HCT116 (cell line): Measurements from ENCODE around the gene FOXA2. TPM values are rescaled to one million over a fixed set of nuclear protein-coding genes. Genes with fewer than 3 reads are reported as not detected.

Experiments
- ATAC-seq: fragments of 200-7000 bp; cut with Tn5 transposase; 2 replicates; pipeline ENCODE4 v1.9.1; 2020; ENCODE audit warnings: mild to moderate bottlenecking, moderate library complexity
- BruUV-seq: library from RNA; stranded (reverse); fragments of 400-500 nt; replicated peaks from 2 replicates; lab custom pipeline; 2021; lab: Mats Ljungman, UMichigan
- CTCF ChIA-PET: fragments of 300-600 bp; sonication (Branson Sonifier 250); formaldehyde crosslinking; loops from one replicate; lab custom pipeline; 2021; ENCODE audit warnings: antibody characterized with exemption; lab: Charles Lee
- POLR2A ChIA-PET: fragments of 300-600, 350-600 bp; sonication (Branson Sonifier 250); formaldehyde crosslinking; loops from one replicate; lab custom pipeline; 2021; ENCODE audit warnings: antibody characterized with exemption; lab: Charles Lee
- RAD21 ChIA-PET, 2 experiments: fragments of 300-600 bp; sonication (Branson Sonifier 250); formaldehyde crosslinking; loops; one replicate each; lab custom pipeline; 2023; ENCODE audit warnings: low total read pairs in 2 of 2; ENCODE audit not compliant: uncharacterized antibody in 2 of 2, unreplicated experiment in 2 of 2, low non-redundant PET in 1 of 2; lab: Charles Lee
- DNase-seq: peaks from one replicate; pipeline ENCODE4 v3.0.0-alpha.2; 2010; ENCODE audit warnings: low read depth, low spot score
- H2AFZ ChIP-seq: fragments of 200-600 bp; shearing (Covaris generic), sonication (generic); 2 replicates; pipeline ENCODE4 v1.6.1; 2017; ENCODE audit warnings: low read depth, mixed run types, mixed read lengths, antibody characterized with exemption, low read length; ENCODE audit not compliant: poor library complexity, severe bottlenecking
- H3K27ac ChIP-seq: 2 replicates; pipeline ENCODE4 v1.5.1; 2012; ENCODE audit warnings: low read depth, low read length
- H3K27me3 ChIP-seq: fragments of 200-600 bp; sonication (generic); 2 replicates; pipeline ENCODE4 v1.6.1; 2016; ENCODE audit warnings: mixed run types, low read length, mixed read lengths; ENCODE audit not compliant: insufficient read depth
- H3K36me3 ChIP-seq, 2 experiments: fragments of 200-500 bp in 1 of 2; fragments of 200-600 bp in 1 of 2; sonication (Bioruptor generic) in 1 of 2; sonication (generic) in 1 of 2; 2 replicates each; pipeline versions ENCODE4 v1.5.1 to v1.6.1; 2014 to 2016; ENCODE audit warnings: low read length in 2 of 2, inconsistent platforms in 1 of 2, mixed read lengths in 1 of 2, mixed run types in 1 of 2; ENCODE audit not compliant: insufficient read depth in 2 of 2, control insufficient read depth in 1 of 2
- H3K4me1 ChIP-seq, 2 experiments: fragments of 200-600 bp in 1 of 2; sonication (generic) in 1 of 2; 2 replicates each; pipeline versions ENCODE4 v1.5.1 to v1.6.1; 2012 to 2017; ENCODE audit warnings: low read length in 2 of 2, inconsistent platforms in 1 of 2, mild to moderate bottlenecking in 1 of 2, mixed read lengths in 1 of 2, mixed run types in 1 of 2, moderate library complexity in 1 of 2; ENCODE audit not compliant: insufficient read depth in 2 of 2, control insufficient read depth in 1 of 2
- H3K4me2 ChIP-seq: fragments of 200-600 bp; sonication (generic); 2 replicates; pipeline ENCODE4 v1.6.1; 2017; ENCODE audit warnings: mixed run types, low read length, mixed read lengths
- H3K4me3 ChIP-seq, 2 experiments: fragments of 200-600 bp in 1 of 2; sonication (generic) in 1 of 2; replicated peaks in 1 of 2; 2 replicates each; pipeline ENCODE4 v1.5.1; 2011 to 2016; ENCODE audit warnings: low read length in 2 of 2, control low read depth in 1 of 2, low read depth in 1 of 2, mild to moderate bottlenecking in 1 of 2, mixed read lengths in 1 of 2, mixed run types in 1 of 2
- H3K79me2 ChIP-seq: fragments of 200-600 bp; sonication (generic); 2 replicates; pipeline ENCODE4 v1.6.1; 2017; ENCODE audit warnings: mild to moderate bottlenecking, mixed run types, low read length, moderate library complexity, mixed read lengths; ENCODE audit not compliant: insufficient read depth
- H3K9ac ChIP-seq: fragments of 200-600 bp; sonication (generic); 2 replicates; pipeline ENCODE4 v1.6.1; 2016; ENCODE audit warnings: low read length, mixed read lengths
- H3K9me2 ChIP-seq: fragments of 200-600 bp; sonication (generic), shearing (Covaris generic); 2 replicates; pipeline ENCODE4 v1.6.1; 2017; ENCODE audit warnings: mixed run types, mild to moderate bottlenecking, moderate library complexity; ENCODE audit not compliant: insufficient read depth
- H3K9me3 ChIP-seq, 2 experiments: fragments of 200-500 bp in 1 of 2; fragments of 200-600 bp in 1 of 2; sonication (Bioruptor generic) in 1 of 2; sonication (generic) in 1 of 2; 2 replicates each; pipeline ENCODE4 v1.6.1; 2014 to 2017; ENCODE audit warnings: low read length in 2 of 2, mixed read lengths in 2 of 2, inconsistent platforms in 1 of 2, low read depth in 1 of 2, mild to moderate bottlenecking in 1 of 2, mixed run types in 1 of 2, moderate library complexity in 1 of 2; ENCODE audit not compliant: control insufficient read depth in 1 of 2, insufficient read depth in 1 of 2
- H4K20me1 ChIP-seq: fragments of 200-600 bp; sonication (generic), shearing (Covaris generic); 2 replicates; pipeline ENCODE4 v1.6.1; 2017; ENCODE audit warnings: mixed run types, mild to moderate bottlenecking, moderate library complexity; ENCODE audit not compliant: insufficient read depth
- ATF3 ChIP-seq: IDR thresholded peaks from 2 replicates; pipeline ENCODE4 v1.6.1; 2012
- CTCF ChIP-seq, 3 experiments: fragments of 200-600 bp in 1 of 3; sonication (generic) in 1 of 3; IDR thresholded peaks in 2 of 3; conservative IDR thresholded peaks in 1 of 3; 2 replicates each; pipeline ENCODE4 v1.5.1; 2012 to 2017; ENCODE audit warnings: low read depth in 2 of 3, low read length in 2 of 3, antibody characterized with exemption in 1 of 3, borderline replicate concordance in 1 of 3, control low read depth in 1 of 3, mild to moderate bottlenecking in 1 of 3, mixed read lengths in 1 of 3, mixed run types in 1 of 3, moderate library complexity in 1 of 3; ENCODE audit not compliant: insufficient read depth in 1 of 3
- POLR2AphosphoS5 ChIP-seq: IDR thresholded peaks from 2 replicates; pipeline ENCODE4 v1.6.1; 2011; ENCODE audit warnings: mild to moderate bottlenecking, low read depth, low read length, moderate library complexity
- TCF7L2 ChIP-seq: IDR thresholded peaks from 2 replicates; pipeline ENCODE4 v1.7.0; 2011; ENCODE audit warnings: borderline replicate concordance, inconsistent platforms; ENCODE audit not compliant: insufficient read depth, insufficient read length; ENCODE audit errors: extremely low read depth
- YY1 ChIP-seq: IDR thresholded peaks from 2 replicates; pipeline ENCODE4 v1.6.1; 2011; ENCODE audit warnings: low read length, low read depth, moderate library complexity, mild to moderate bottlenecking; ENCODE audit not compliant: insufficient replicate concordance; ENCODE audit errors: extremely low read depth
- ZBTB33 ChIP-seq: IDR thresholded peaks from 2 replicates; pipeline ENCODE4 v1.6.1; 2011; ENCODE audit warnings: mild to moderate bottlenecking, low read length, moderate library complexity; ENCODE audit not compliant: insufficient replicate concordance; ENCODE audit errors: extremely low read depth
- ZNF274 ChIP-seq: fragments of 200-500 bp; sonication (Bioruptor generic); IDR thresholded peaks from 2 replicates; pipeline ENCODE4 v1.6.1; 2014; ENCODE audit warnings: mild to moderate bottlenecking, low read depth, low read length, inconsistent platforms
- intact Hi-C: fragments of 100-400 bp; cut with micrococcal nuclease; formaldehyde crosslinking; loops from 2 replicates; pipeline ENCODE4 v1.10.0; 2022
- total RNA-seq: library from RNA; stranded (reverse); gene quantifications from one replicate; pipeline ENCODE4 v1.2.1, GENCODE V29; 2021; ENCODE audit not compliant: unreplicated experiment

FOXA2 gene
- total RNA-seq, 1 experiment from 2014 or later, result 0.10 TPM

- no peak overlapping the region for H3K4me3 ChIP-seq
- H2AFZ ChIP-seq, result no peak overlapping the region
- H3K4me1 ChIP-seq, result no peaks in the 10 kb centered on the region
- H3K27ac ChIP-seq, result no peak overlapping the region
- no peaks in the 10 kb centered on the region for H4K20me1 ChIP-seq
- H3K4me2 ChIP-seq, result no peak overlapping the region
- H3K9ac ChIP-seq, result no peak overlapping the region
- no TSS peak for BruUV-seq
- RAD21 ChIA-PET, result no interaction called here
- TF ChIP-seq CTCF (IDR thresholded peaks at IDR 0.05 in 2 of 3, conservative IDR thresholded peaks at IDR 0.05 in 1 of 3; ENCODE audit: borderline replicate concordance in 1 of 3, insufficient read depth in 1 of 3, low read depth in 2 of 3, low read length in 2 of 3), result no peak
- TF ChIP-seq ZBTB33, result no peak
- TF ChIP-seq ZNF274, result no peak
- no peak for TF ChIP-seq YY1
- no peak for TF ChIP-seq TCF7L2
- no peak for TF ChIP-seq POLR2AphosphoS5
- no peak for TF ChIP-seq ATF3
- TF ChIP-seq, all 23 proteins: peak for 0
- Histone ChIP-seq H3K27me3 (peaks cover 14% of the 10 kb centered on the region), H3K9me2 (no peaks in the 10 kb centered on the region), H3K79me2 (no peaks in the 10 kb centered on the region), H3K36me3 (no peaks in the 10 kb centered on the region), H3K9me3 (no peaks in the 10 kb centered on the region)
- intact Hi-C loops, result no loop called here
- no peak for DNase-seq
- ATAC-seq, result no peak
- CTCF ChIA-PET, result no interaction called here
- POLR2A ChIA-PET, result no interaction called here
These were observed 15.5 kb downstream of the FOXA2 start for GRCh38 chr20:22568872-22569344.
